Middle frontal gyrus (tissue), 1 donor: ENCODE data around the gene HSP90AA1.

Experiments
- DNase-seq: peaks from one replicate; pipeline ENCODE4 v3.0.0-alpha.2; 2015; ENCODE audit warnings: low spot score; ENCODE audit errors: extremely low spot score

Gene HSP90AA1

GRCh38 chr14:102043251-102044025, 43.4 kb downstream of the HSP90AA1 start:
- peak; percentile 53 for DNase-seq

DNA sequence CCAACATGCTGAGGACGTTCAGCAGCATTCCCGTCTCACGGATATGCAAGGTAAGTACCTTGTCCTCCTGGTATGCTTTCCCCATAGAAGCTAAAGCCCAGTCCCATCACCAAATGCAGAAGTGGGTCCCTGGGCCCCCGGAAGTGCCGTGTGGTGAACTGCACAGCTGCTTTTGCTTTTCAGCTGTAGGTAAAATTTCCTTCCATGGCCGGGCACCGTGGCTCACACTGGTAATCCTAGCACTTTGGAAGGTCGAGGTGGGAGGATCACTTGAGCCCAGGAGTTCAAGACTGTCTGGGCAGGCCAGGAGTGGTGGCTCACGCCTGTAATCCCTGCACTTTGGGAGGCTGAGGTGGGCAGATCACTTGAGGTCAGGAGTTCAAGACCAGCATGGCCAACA, 44.1 kb downstream of the HSP90AA1 start:
- DNase-seq, result no peak

DNA sequence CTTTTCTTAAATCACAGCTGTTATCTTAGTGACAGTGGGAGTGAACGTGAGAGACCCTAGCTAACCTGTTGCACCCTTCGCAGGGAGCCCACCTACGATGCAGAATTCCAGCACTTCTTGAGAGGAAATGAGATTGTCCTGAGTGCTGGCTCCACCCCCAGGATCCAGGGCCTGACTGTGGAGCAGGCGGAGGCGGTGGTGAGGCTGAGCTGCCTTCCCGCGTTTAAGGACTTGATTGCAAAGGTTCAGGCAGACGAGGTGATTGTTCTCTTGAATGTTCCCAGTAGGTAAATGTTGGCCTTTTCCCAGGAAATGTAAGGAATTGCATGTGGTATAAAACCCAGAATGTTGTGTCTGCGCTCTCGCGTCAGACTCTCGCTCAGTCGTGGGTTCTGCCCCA, 46.7 kb downstream of the HSP90AA1 start:
- DNase-seq, result no peak

- no peak for DNase-seq
These were observed 47.7 kb downstream of the HSP90AA1 start for GRCh38 chr14:102039157-102039556.

DNA sequence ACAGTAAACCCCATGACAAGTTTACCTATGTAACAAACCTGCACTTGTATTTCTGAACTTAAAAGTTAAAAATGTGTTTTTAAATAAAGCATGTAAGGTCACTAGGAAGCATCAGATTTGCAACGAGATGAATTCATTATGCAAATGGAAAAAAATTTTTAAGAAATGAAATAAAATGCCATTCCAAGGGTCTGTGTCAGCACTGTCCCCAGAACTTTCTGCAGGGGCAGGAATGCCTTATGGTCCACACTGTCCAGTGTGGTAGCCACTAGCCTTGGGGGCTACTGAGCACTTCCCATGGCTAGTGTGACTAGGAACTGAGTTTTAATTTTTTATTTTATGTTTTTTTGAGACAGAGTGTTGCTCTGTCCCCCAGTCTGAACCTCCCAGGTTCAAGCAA, 49.2 kb downstream of the HSP90AA1 start:
- no peak for DNase-seq

DNA sequence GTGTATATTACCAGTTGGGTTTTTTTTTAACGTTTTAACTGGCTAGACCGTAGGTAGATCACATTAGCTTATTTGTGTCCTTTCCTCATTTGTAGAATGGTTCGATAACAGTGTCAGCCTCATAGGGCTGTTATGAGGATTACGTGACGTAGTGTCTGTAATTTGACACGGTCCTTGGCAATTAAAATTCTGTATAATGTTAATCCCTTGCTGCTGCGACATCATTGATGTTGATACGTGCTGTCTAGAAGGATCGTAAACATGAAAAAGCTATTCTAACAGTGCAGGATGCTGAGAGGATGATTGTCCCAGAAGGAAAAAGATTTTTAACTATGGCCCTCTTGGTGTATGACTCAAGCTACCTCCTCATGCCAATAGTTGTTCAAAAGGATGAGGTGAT, 50.9 kb downstream of the HSP90AA1 start:
- no peak for DNase-seq

GRCh38 chr14:102034301-102034700, 52.5 kb downstream of the HSP90AA1 start:
- DNase-seq, result no peak

GRCh38 chr14:102033241-102033640, 53.6 kb downstream of the HSP90AA1 start:
- DNase-seq, result no peak
